IMR-90 (cell line): ENCODE data around the gene FAT1. TPM values are rescaled to one million over a fixed set of nuclear protein-coding genes. Genes with fewer than 3 reads are reported as not detected.

Source experiments
- ATAC-seq: fragments of 200-7000 bp; cut with Tn5 transposase; 2 replicates; pipeline ENCODE4 v1.9.1; 2020; ENCODE audit warnings: low read depth, mild to moderate bottlenecking, moderate library complexity
- BruUV-seq: library from RNA; stranded (reverse); fragments of 400-500 nt; replicated peaks from 2 replicates; lab custom pipeline; 2021; lab: Mats Ljungman, UMichigan
- CTCF ChIA-PET: fragments of 300-600 bp; formaldehyde crosslinking; extraction: SDS; loops from one replicate; lab custom pipeline; 2021; ENCODE audit warnings: antibody characterized with exemption; lab: Yijun Ruan, JAX
- POLR2A ChIA-PET: fragments of 300-600 bp; sonication (Branson Sonifier 250); formaldehyde crosslinking; loops from one replicate; lab custom pipeline; 2022; ENCODE audit warnings: antibody characterized with exemption; ENCODE audit not compliant: unreplicated experiment; lab: Charles Lee
- DNase-seq: peaks from one replicate; pipeline ENCODE4 v3.0.0; 2013
- H2AFZ ChIP-seq: replicated peaks from 2 replicates; pipeline ENCODE3; 2013; ENCODE audit warnings: low read length, mild to moderate bottlenecking; ENCODE audit not compliant: poor library complexity
- H2AK5ac ChIP-seq: 2 replicates; pipeline ENCODE4 v1.6.1; 2013; ENCODE audit warnings: low read depth, low read length, inconsistent platforms
- H2AK9ac ChIP-seq: replicated peaks from 2 replicates; pipeline ENCODE3; 2013; ENCODE audit warnings: mild to moderate bottlenecking, low read depth, low read length, moderate library complexity; ENCODE audit not compliant: poor library complexity
- H2BK120ac ChIP-seq: 2 replicates; pipeline ENCODE4 v1.6.1; 2013; ENCODE audit warnings: low read depth, low read length, inconsistent platforms
- H2BK15ac ChIP-seq: 3 replicates; pipeline ENCODE4 v1.6.1; 2013; ENCODE audit warnings: low read depth, low read length, inconsistent platforms
- H2BK20ac ChIP-seq: 2 replicates; pipeline ENCODE4 v1.6.1; 2013; ENCODE audit warnings: low read depth, mild to moderate bottlenecking, inconsistent platforms, low read length, moderate library complexity
- H2BK5ac ChIP-seq: 2 replicates; pipeline ENCODE4 v1.6.1; 2013; ENCODE audit warnings: mild to moderate bottlenecking, low read depth, low read length, inconsistent platforms; ENCODE audit not compliant: poor library complexity, severe bottlenecking
- H3K14ac ChIP-seq: replicated peaks from 2 replicates; pipeline ENCODE4 v1.6.1; 2013; ENCODE audit warnings: low read depth, low read length, inconsistent platforms
- H3K18ac ChIP-seq: 2 replicates; pipeline ENCODE4 v1.6.1; 2013; ENCODE audit warnings: low read depth, low read length, control low read depth
- H3K23ac ChIP-seq: 2 replicates; pipeline ENCODE4 v1.6.1; 2013; ENCODE audit warnings: low read depth, low read length, inconsistent platforms
- H3K27ac ChIP-seq: 2 replicates; pipeline ENCODE4 v1.5.1; 2013; ENCODE audit warnings: mild to moderate bottlenecking, control low read depth, low read length; ENCODE audit not compliant: insufficient read depth
- H3K27me3 ChIP-seq: 2 replicates; pipeline ENCODE4 v1.6.1; 2013; ENCODE audit warnings: low read length; ENCODE audit not compliant: control insufficient read depth, insufficient read depth
- H3K36me3 ChIP-seq: 2 replicates; pipeline ENCODE4 v1.6.1; 2013; ENCODE audit warnings: low read length, mixed read lengths; ENCODE audit not compliant: control insufficient read depth, insufficient read depth
- H3K4ac ChIP-seq: 2 replicates; pipeline ENCODE4 v1.6.1; 2013; ENCODE audit warnings: low read depth, low read length, inconsistent platforms
- H3K4me1 ChIP-seq: 2 replicates; pipeline ENCODE4 v1.6.1; 2013; ENCODE audit warnings: low read length, mixed read lengths; ENCODE audit not compliant: control insufficient read depth, insufficient read depth
- H3K4me2 ChIP-seq: 2 replicates; pipeline ENCODE4 v1.6.1; 2013; ENCODE audit warnings: low read depth, mild to moderate bottlenecking, control low read depth, low read length, moderate library complexity
- H3K4me3 ChIP-seq: 2 replicates; pipeline ENCODE4 v1.5.1; 2013; ENCODE audit warnings: low read depth, mild to moderate bottlenecking, control low read depth, low read length, moderate library complexity; ENCODE audit not compliant: insufficient read depth
- H3K56ac ChIP-seq: 2 replicates; pipeline ENCODE4 v1.6.1; 2013; ENCODE audit warnings: low read length, inconsistent platforms; ENCODE audit not compliant: insufficient read depth; ENCODE audit errors: extremely low read depth
- H3K79me1 ChIP-seq, 2 experiments: 2 replicates each; pipeline ENCODE4 v1.6.1; 2013; ENCODE audit warnings: low read length in 2 of 2, inconsistent platforms in 1 of 2, low read depth in 1 of 2
- H3K9ac ChIP-seq: 2 replicates; pipeline ENCODE4 v1.6.1; 2013; ENCODE audit warnings: low read depth, low read length, control low read depth
- H3K9me1 ChIP-seq: 2 replicates; pipeline ENCODE4 v1.6.1; 2013; ENCODE audit warnings: low read length, inconsistent platforms; ENCODE audit not compliant: insufficient read depth
- H3K9me3 ChIP-seq: 2 replicates; pipeline ENCODE4 v1.6.1; 2013; ENCODE audit warnings: low read length; ENCODE audit not compliant: control insufficient read depth, insufficient read depth
- H4K20me1 ChIP-seq: 2 replicates; pipeline ENCODE4 v1.6.1; 2013; ENCODE audit warnings: low read length, inconsistent platforms; ENCODE audit not compliant: insufficient read depth
- H4K5ac ChIP-seq: 2 replicates; pipeline ENCODE4 v1.6.1; 2013; ENCODE audit warnings: mild to moderate bottlenecking, low read depth, low read length, control low read depth
- H4K8ac ChIP-seq, 2 experiments: 2 replicates each; pipeline ENCODE4 v1.6.1; 2013; ENCODE audit warnings: low read depth in 2 of 2, low read length in 2 of 2, control low read depth in 1 of 2, inconsistent platforms in 1 of 2
- H4K91ac ChIP-seq: 2 replicates; pipeline ENCODE4 v1.6.1; 2013; ENCODE audit warnings: low read depth, low read length, inconsistent platforms; ENCODE audit not compliant: insufficient read depth
- CTCF ChIP-seq: conservative IDR thresholded peaks from 2 replicates; pipeline ENCODE4 v1.5.1; 2012; ENCODE audit warnings: mild to moderate bottlenecking, low read depth, low read length, improper control_type of control experiment
- RAD21 ChIP-seq: IDR thresholded peaks from 2 replicates; pipeline ENCODE4 v1.6.1; 2012; ENCODE audit warnings: low read length, improper control_type of control experiment
- RCOR1 ChIP-seq: IDR thresholded peaks from 2 replicates; pipeline ENCODE4 v1.6.1; 2012; ENCODE audit warnings: mild to moderate bottlenecking, low read length, improper control_type of control experiment; ENCODE audit not compliant: insufficient replicate concordance
- SMC3 ChIP-seq: fragments of 150-350 bp; IDR thresholded peaks from 2 replicates; pipeline ENCODE4 v1.6.1; 2016; ENCODE audit warnings: low read depth, mild to moderate bottlenecking, antibody characterized with exemption, low read length, moderate library complexity
- WGBS, 2 experiments: methylation state at CpG; one replicate each; pipeline versions ENCODE4 v1.1.5 to v1.1.7; 2013; ENCODE audit warnings: missing lambda C conversion rate in 2 of 2; ENCODE audit not compliant: insufficient read length in 1 of 2; ENCODE audit errors: extremely low coverage in 2 of 2; 5-methylcytosine and 5-hydroxymethylcytosine counted together
- dilution Hi-C: fragments of 300-500 bp; cut with HindIII; formaldehyde crosslinking; loops from one replicate; pipeline ENCODE4 v1.14.3; 2018; ENCODE audit warnings: low sequenced_read_pairs; ENCODE audit not compliant: unreplicated experiment
- in situ Hi-C: fragments of 300-500 bp; cut with MboI; formaldehyde crosslinking; loops from 3 replicates; pipeline ENCODE4 v1.14.3; 2019; ENCODE audit warnings: low sequenced_read_pairs, inconsistent platforms, mixed read lengths
- intact Hi-C: fragments of 100-400 bp; cut with micrococcal nuclease; formaldehyde crosslinking; loops from 2 replicates; pipeline ENCODE4 v1.10.0; 2022
- polyA plus RNA-seq, 3 experiments: library from polyadenylated mRNA; depleted of rRNA; stranded (reverse); fragments of >200 nt; gene quantifications; 2 replicates each; pipeline ENCODE4 v1.2.3, GENCODE V29; 2012; ENCODE audit warnings: low replicate concordance in 1 of 3
- total RNA-seq: library from RNA; depleted of rRNA; stranded (reverse); fragments of >200 nt; gene quantifications from 2 replicates; pipeline ENCODE4 v1.2.3, GENCODE V29; 2012

The FAT1 gene
- total and polyA plus RNA-seq, 2 of the 4 experiments (the other 2 are of a cell fraction): 156 to 519 TPM

GRCh38 chr4:186669159-186669731 lies 54.4 kb downstream of the FAT1 start:
- in situ Hi-C loops: no loop called here
- Histone ChIP-seq H3K23ac (peak overlapping the region; percentile 39), H3K56ac (no peak overlapping the region), H2BK5ac (peak overlapping the region; percentile 67), H2AK5ac (peak overlapping the region; percentile 93), H3K4me2 (peak overlapping the region; percentile 77), H2AFZ (peak overlapping the region; percentile 29), H3K9me1 (peaks cover 13% of the 10 kb centered on the region), H3K4me3 (no peak overlapping the region), H4K20me1 (peaks cover 59% of the 10 kb centered on the region), H3K9me3 (no peaks in the 10 kb centered on the region), H3K18ac (peak overlapping the region; percentile 90), H2BK15ac (peak overlapping the region; percentile 71; the same call in 2 of the 3 replicates), H4K5ac (peak overlapping the region; percentile 75), H2AK9ac (no peak overlapping the region), H3K36me3 (peaks cover 28% of the 10 kb centered on the region), H2BK20ac (peak overlapping the region; percentile 77), H3K14ac (peak overlapping the region; percentile 67; the same call in 1 of the 2 replicates), H3K4me1 (peaks cover 22% of the 10 kb centered on the region), H3K4ac (peak overlapping the region; percentile 90), H3K79me1 (peaks cover 17 to 63% of the 10 kb centered on the region in 2 experiments), H2BK120ac (peak overlapping the region; percentile 78), H3K9ac (peak overlapping the region; percentile 50), H3K27me3 (no peaks in the 10 kb centered on the region), H4K8ac (peak overlapping the region; percentile 30 to 72), H4K91ac (peak overlapping the region; percentile 85), H3K27ac (peak overlapping the region; percentile 89)
- CTCF ChIA-PET: interaction anchor here (0.6 to 1.3 kb wide), 5 partner anchors 15 to 265 kb away, joined by 3 read pairs; no protein-coding TSS in a partner anchor
- intact Hi-C loops: loop anchor here (2.0 kb wide), 1 partner anchor 56 kb away; no protein-coding TSS in a partner anchor
- WGBS, 2 experiments: 59% methylated on average over 6 of the region's 21 CpGs; no CpG with 5 or more reads in 1 of the 2 experiments
- ATAC-seq: peak; percentile 68
- TF ChIP-seq CTCF (peak; percentile 56), SMC3 (peak; percentile 57), RAD21 (peak; percentile 65), RCOR1 (no peak)
- POLR2A ChIA-PET: interaction anchor here (0.6 kb wide), 1 partner anchor 9 kb away, joined by 5 read pairs; no protein-coding TSS in a partner anchor
- BruUV-seq: no TSS peak
- dilution Hi-C loops: no loop called here
- DNase-seq: peak; percentile 81
